Hippocampal formation (tissue), 2 donors: Measurements from ENCODE around the gene GPR4.
A peak's percentile ranks its signal among the peaks of the same experiment; 100 is the strongest.

Source experiments
- DNase-seq, 2 donors: peaks; one replicate each; lab custom pipeline; 2025; lab: John Stamatoyannopoulos, UW

Gene GPR4

GRCh38 chr19:45589768-45590167, 12.2 kb downstream of the GPR4 start:
- no peak for DNase-seq

- DNase-seq: no peak
Observed at GRCh38 chr19:45587873-45588272, 14.1 kb downstream of the GPR4 start.

GRCh38 chr19:45585158-45585577, 16.8 kb downstream of the GPR4 start:
- DNase-seq: no peak

- DNase-seq: peak; percentile 97 to 99
Observed at GRCh38 chr19:45584332-45585157, 17.5 kb downstream of the GPR4 start, which contains the start of gene OPA3. Gene OPA3 (minus strand): TSS chr19:45584802. CDS start chr19:45584764, 38 bp downstream.

GRCh38 chr19:45581576-45581975, 20.4 kb downstream of the GPR4 start:
- DNase-seq: no peak

GRCh38 chr19:45578861-45579260, 23.2 kb downstream of the GPR4 start:
- DNase-seq: no peak

- DNase-seq: peak in 1 of 2 donors; percentile 8
Observed at GRCh38 chr19:45577111-45577905, 24.7 kb downstream of the GPR4 start.

GRCh38 chr19:45576682-45577081, 25.3 kb downstream of the GPR4 start:
- no peak for DNase-seq

GRCh38 chr19:45575216-45575615, 26.8 kb downstream of the GPR4 start:
- no peak for DNase-seq

- no peak for DNase-seq
Observed at GRCh38 chr19:45574526-45574925, 27.5 kb downstream of the GPR4 start.

- DNase-seq: no peak
Observed at GRCh38 chr19:45571457-45572220, 30.4 kb downstream of the GPR4 start.

- DNase-seq: no peak
Observed at GRCh38 chr19:45569619-45570421, 32.2 kb downstream of the GPR4 start.

GRCh38 chr19:45568732-45569131, 33.3 kb downstream of the GPR4 start:
- no peak for DNase-seq

- no peak for DNase-seq
Observed at GRCh38 chr19:45567609-45568008, 34.4 kb downstream of the GPR4 start.

- DNase-seq: no peak
Observed at GRCh38 chr19:45564131-45564780, 37.8 kb downstream of the GPR4 start.

GRCh38 chr19:45560686-45561085, 41.3 kb downstream of the GPR4 start:
- DNase-seq: no peak

- no peak for DNase-seq
Observed at GRCh38 chr19:45560038-45560437, 42.0 kb downstream of the GPR4 start.

GRCh38 chr19:45558399-45558878, 43.6 kb downstream of the GPR4 start:
- DNase-seq: peak; percentile 9 to 36

- no peak for DNase-seq
Observed at GRCh38 chr19:45556835-45557234, 45.2 kb downstream of the GPR4 start.

- no peak for DNase-seq
Observed at GRCh38 chr19:45554481-45554880, 47.5 kb downstream of the GPR4 start.

GRCh38 chr19:45553464-45553863, 48.5 kb downstream of the GPR4 start:
- no peak for DNase-seq
